ENCODE measurements around the gene USP37.

The USP37 gene

GRCh38 chr2:218576854-218577253 is 8.7 kb upstream of the USP37 start:
- Histone ChIP-seq H3K27ac (replicated peaks) (no peak overlapping the region), H3K4me3 (replicated peaks; ENCODE audit: insufficient read depth, low read length) (no peak overlapping the region), H3K27me3 (ENCODE audit: insufficient read depth, poor library complexity, severe bottlenecking) (no peaks in the 10 kb centered on the region)
- DNase-seq (ENCODE audit: low read depth in 1 of 2, low spot score in 1 of 2), result no peak
- TF ChIP-seq GABPA (IDR thresholded peaks at IDR 0.05; ENCODE audit: low read depth) (no peak), CTCF (IDR thresholded peaks at IDR 0.05; ENCODE audit: insufficient read depth, low read length) (no peak), POLR2AphosphoS5 (IDR thresholded peaks at IDR 0.05; ENCODE audit: low read depth) (no peak), REST (IDR thresholded peaks at IDR 0.05; ENCODE audit: insufficient replicate concordance, low read depth) (no peak), SPI1 (IDR thresholded peaks at IDR 0.05; ENCODE audit: borderline replicate concordance, low read depth) (no peak)

- H3K4me3 ChIP-seq (replicated peaks; ENCODE audit: insufficient read depth, low read length), result peak overlapping the region; percentile 2; the same call in 1 of the 2 replicates
- no peak for DNase-seq (ENCODE audit: low read depth in 1 of 2, low spot score in 1 of 2)
- no peak for TF ChIP-seq GABPA (IDR thresholded peaks at IDR 0.05; ENCODE audit: low read depth)
- TF ChIP-seq POLR2AphosphoS5 (IDR thresholded peaks at IDR 0.05; ENCODE audit: low read depth), result no peak
- TF ChIP-seq SPI1 (IDR thresholded peaks at IDR 0.05; ENCODE audit: borderline replicate concordance, low read depth), result no peak
- TF ChIP-seq REST (IDR thresholded peaks at IDR 0.05; ENCODE audit: insufficient replicate concordance, low read depth), result no peak
- TF ChIP-seq CTCF (IDR thresholded peaks at IDR 0.05; ENCODE audit: insufficient read depth, low read length), result no peak
- no peaks in the 10 kb centered on the region for H3K27me3 ChIP-seq (ENCODE audit: insufficient read depth, poor library complexity, severe bottlenecking)
- H3K27ac ChIP-seq (replicated peaks), result 0 out of 2 replicates have a peak overlapping the region, but pooled peaks have one; percentile 98
Observed at GRCh38 chr2:218570850-218571249, 2.7 kb upstream of the USP37 start.

- peak overlapping the region; percentile 98 for H3K27ac ChIP-seq (replicated peaks)
- DNase-seq (ENCODE audit: low read depth in 1 of 2, low spot score in 1 of 2), result peak in 1 of 2 experiments; percentile 5
Observed at GRCh38 chr2:218569661-218570500, 1.7 kb upstream of the USP37 start.

More at GRCh38 chr2:218569661-218570500, 1.7 kb upstream of the USP37 start:
- TF ChIP-seq POLR2AphosphoS5 (IDR thresholded peaks at IDR 0.05; ENCODE audit: low read depth) (no peak), CTCF (IDR thresholded peaks at IDR 0.05; ENCODE audit: insufficient read depth, low read length) (no peak), SPI1 (IDR thresholded peaks at IDR 0.05; ENCODE audit: borderline replicate concordance, low read depth) (no peak), REST (IDR thresholded peaks at IDR 0.05; ENCODE audit: insufficient replicate concordance, low read depth) (no peak), GABPA (IDR thresholded peaks at IDR 0.05; ENCODE audit: low read depth) (no peak)
- Histone ChIP-seq H3K4me3 (replicated peaks; ENCODE audit: insufficient read depth, low read length) (peak overlapping the region; percentile 76), H3K27me3 (ENCODE audit: insufficient read depth, poor library complexity, severe bottlenecking) (no peaks in the 10 kb centered on the region)

All from HL-60 (cell line).